ENCODE data around the gene CPNE6. TPM values are rescaled to one million over a fixed set of nuclear protein-coding genes. Genes with fewer than 3 reads are reported as not detected.

The CPNE6 gene
- total and polyA plus RNA-seq, 2 donors from 2014 or later = 0.19 to 3.4 TPM

GRCh38 chr14:24051176-24051788 is 20.1 kb upstream of the CPNE6 start:
- Histone ChIP-seq H3K9ac (ENCODE audit: low read length in 3 of 3) (peak overlapping the region in 2 of 3 donors; percentile 30 to 80), H3K4me1 (ENCODE audit: control insufficient read depth in 2 of 3, insufficient read depth in 2 of 3, low read depth in 1 of 3, low read length in 3 of 3) (peaks cover 0 to 7% (median 0%) of the 10 kb centered on the region in 3 donors), H3K36me3 (ENCODE audit: control insufficient read depth in 2 of 3, insufficient read depth in 3 of 3, low read length in 3 of 3) (no peaks in the 10 kb centered on the region), H3K27ac (ENCODE audit: low read depth in 2 of 2, low read length in 2 of 2) (peak overlapping the region; percentile 34 to 71), H3K4me3 (ENCODE audit: low read length in 3 of 3) (peak overlapping the region; percentile 12 to 71 (median 34)), H3K27me3 (ENCODE audit: control insufficient read depth, insufficient read depth, low read length) (no peaks in the 10 kb centered on the region), H3K9me3 (ENCODE audit: control insufficient read depth in 2 of 3, insufficient read depth in 1 of 3, low read length in 3 of 3) (no peaks in the 10 kb centered on the region)
- intact Hi-C loops (cut with DNase I) = no loop called here
- no peak for TF ChIP-seq CTCF (IDR thresholded peaks at IDR 0.05; ENCODE audit: borderline replicate concordance, extremely low read depth, insufficient read depth)
- peak in 1 of 5 donors; percentile 80 for DNase-seq
- no peak for FAIRE-seq

GRCh38 chr14:24051789-24052655 is 19.3 kb upstream of the CPNE6 start, which contains the start of gene CARMIL3:
Gene CARMIL3, plus strand, starts transcription at chr14:24052009. Its CDS starts 145 bp downstream, at chr14:24052154.
- Histone ChIP-seq H3K4me1 (ENCODE audit: control insufficient read depth in 2 of 3, insufficient read depth in 2 of 3, low read depth in 1 of 3, low read length in 3 of 3) (peaks cover 0 to 7% (median 0%) of the 10 kb centered on the region in 3 donors), H3K27me3 (ENCODE audit: control insufficient read depth, insufficient read depth, low read length) (no peaks in the 10 kb centered on the region), H3K4me3 (ENCODE audit: low read length in 3 of 3) (peak within 1 kb of the TSS; percentile 44 to 71 (median 50)), H3K27ac (ENCODE audit: low read depth in 2 of 2, low read length in 2 of 2) (peak within 1 kb of the TSS; percentile 34 to 71), H3K36me3 (ENCODE audit: control insufficient read depth in 2 of 3, insufficient read depth in 3 of 3, low read length in 3 of 3) (no peaks in the 10 kb centered on the region), H3K9ac (ENCODE audit: low read length in 3 of 3) (peak within 1 kb of the TSS; percentile 14 to 80 (median 30)), H3K9me3 (ENCODE audit: control insufficient read depth in 2 of 3, insufficient read depth in 1 of 3, low read length in 3 of 3) (no peaks in the 10 kb centered on the region)
- intact Hi-C loops (cut with DNase I) = no loop called here
- DNase-seq = peak; percentile 82 to 93 (median 87)
- peak; percentile 21 for TF ChIP-seq CTCF (IDR thresholded peaks at IDR 0.05; ENCODE audit: borderline replicate concordance, extremely low read depth, insufficient read depth)
- no peak for FAIRE-seq

- DNase-seq (no peak), FAIRE-seq (no peak)
- H3K9ac ChIP-seq (ENCODE audit: low read length in 3 of 3) = no peak overlapping the region
- no peaks in the 10 kb centered on the region for H3K27me3 ChIP-seq (ENCODE audit: control insufficient read depth, insufficient read depth, low read length)
- H3K36me3 ChIP-seq (ENCODE audit: control insufficient read depth in 2 of 3, insufficient read depth in 3 of 3, low read length in 3 of 3) = no peaks in the 10 kb centered on the region
- TF ChIP-seq CTCF (IDR thresholded peaks at IDR 0.05; ENCODE audit: borderline replicate concordance, extremely low read depth, insufficient read depth) = no peak
- peak overlapping the region in 2 of 3 donors; percentile 50 to 71 for H3K4me3 ChIP-seq (ENCODE audit: low read length in 3 of 3)
- no peak overlapping the region for H3K27ac ChIP-seq (ENCODE audit: low read depth in 2 of 2, low read length in 2 of 2)
- peaks cover 0 to 7% (median 0%) of the 10 kb centered on the region in 3 donors for H3K4me1 ChIP-seq (ENCODE audit: control insufficient read depth in 2 of 3, insufficient read depth in 2 of 3, low read depth in 1 of 3, low read length in 3 of 3)
- no peaks in the 10 kb centered on the region for H3K9me3 ChIP-seq (ENCODE audit: control insufficient read depth in 2 of 3, insufficient read depth in 1 of 3, low read length in 3 of 3)
- intact Hi-C loops (cut with DNase I) = no loop called here
Observed at GRCh38 chr14:24052656-24053547, 18.5 kb upstream of the CPNE6 start.
